Memory B cell (primary cell): ENCODE data around the gene RASSF5.
"Not testable (repeated sequence)": the region's sequence is repeated elsewhere in the genome, so short reads cannot be mapped to it uniquely, and the experiment has no call there.

ENCODE experiments used
- ATAC-seq: fragments of 150-1000 bp; cut with Tn5 transposase; 2 replicates; pipeline ENCODE4 v1.10.0; 2021; ENCODE audit warnings: low read depth, mild to moderate bottlenecking, moderate library complexity
- DNase-seq, 2 donors: peaks; one replicate each; pipeline ENCODE4 v3.0.0; 2022; ENCODE audit warnings: low spot score in 2 of 2
- H3K27ac Mint-ChIP-seq: one replicate; pipeline ENCODE4 v1.8.0; 2022; ENCODE audit warnings: mild to moderate bottlenecking, moderate library complexity, mixed read lengths
- H3K27me3 Mint-ChIP-seq: one replicate; pipeline ENCODE4 v1.8.0; 2022; ENCODE audit warnings: mixed read lengths
- H3K36me3 Mint-ChIP-seq: one replicate; pipeline ENCODE4 v1.8.0; 2022; ENCODE audit warnings: mild to moderate bottlenecking, mixed read lengths
- H3K4me1 Mint-ChIP-seq: one replicate; pipeline ENCODE4 v1.8.0; 2022; ENCODE audit warnings: mixed read lengths
- H3K4me3 Mint-ChIP-seq: one replicate; pipeline ENCODE4 v1.8.0; 2022; ENCODE audit warnings: mild to moderate bottlenecking, moderate library complexity, mixed read lengths
- H3K9me3 Mint-ChIP-seq: one replicate; pipeline ENCODE4 v1.8.0; 2022; ENCODE audit warnings: mixed read lengths

RASSF5 gene

GRCh38 chr1:206604861-206605260, 97.5 kb downstream of the RASSF5 start:
- ATAC-seq (no peak), DNase-seq (no peak)
- H3K36me3 Mint-ChIP-seq, result peaks cover 32% of the 10 kb centered on the region
- H3K27me3 Mint-ChIP-seq, result no peaks in the 10 kb centered on the region
- no peaks in the 10 kb centered on the region for H3K9me3 Mint-ChIP-seq
- H3K27ac Mint-ChIP-seq, result no peak overlapping the region
- H3K4me3 Mint-ChIP-seq, result no peak overlapping the region
- peaks cover 2% of the 10 kb centered on the region for H3K4me1 Mint-ChIP-seq

- no peak overlapping the region for H3K4me3 Mint-ChIP-seq
- H3K27ac Mint-ChIP-seq, result no peak overlapping the region
- no peaks in the 10 kb centered on the region for H3K27me3 Mint-ChIP-seq
- H3K9me3 Mint-ChIP-seq, result no peaks in the 10 kb centered on the region
- ATAC-seq (peak; percentile 63), DNase-seq (no peak)
- peaks cover 8% of the 10 kb centered on the region for H3K4me1 Mint-ChIP-seq
- peaks cover 30% of the 10 kb centered on the region for H3K36me3 Mint-ChIP-seq
Measured at GRCh38 chr1:206606867-206607266, 99.5 kb downstream of the RASSF5 start.

- Mint-ChIP-seq H3K27me3 (no peaks in the 10 kb centered on the region), H3K36me3 (peaks cover 28% of the 10 kb centered on the region), H3K27ac (no peak overlapping the region), H3K9me3 (no peaks in the 10 kb centered on the region), H3K4me1 (peaks cover 11% of the 10 kb centered on the region), H3K4me3 (no peak overlapping the region)
- ATAC-seq (peak; percentile 9), DNase-seq (peak; percentile 50 to 54)
Measured at GRCh38 chr1:206608108-206608698, 100.9 kb downstream of the RASSF5 start.

- Mint-ChIP-seq H3K4me3 (no peak overlapping the region), H3K27me3 (no peaks in the 10 kb centered on the region), H3K9me3 (no peaks in the 10 kb centered on the region), H3K4me1 (peaks cover 11% of the 10 kb centered on the region), H3K27ac (peak overlapping the region; percentile 77), H3K36me3 (peaks cover 24% of the 10 kb centered on the region)
- no peak for DNase-seq
- no peak for ATAC-seq
Measured at GRCh38 chr1:206609229-206609991, 102.1 kb downstream of the RASSF5 start.

GRCh38 chr1:206612129-206612876, 105.0 kb downstream of the RASSF5 start, which contains the start of gene EIF2D:
Gene EIF2D (minus strand): TSS chr1:206612465. CDS start chr1:206612342, 123 bp downstream.
- peak within 1 kb of the TSS; percentile 94 for H3K27ac Mint-ChIP-seq
- H3K4me3 Mint-ChIP-seq, result peak within 1 kb of the TSS; percentile 91
- DNase-seq (peak; percentile 96 to 98), ATAC-seq (peak; percentile 94)
- no peaks in the 10 kb centered on the region for H3K9me3 Mint-ChIP-seq
- H3K27me3 Mint-ChIP-seq, result no peaks in the 10 kb centered on the region
- peaks cover 11% of the 10 kb centered on the region for H3K36me3 Mint-ChIP-seq
- H3K4me1 Mint-ChIP-seq, result peaks cover 11% of the 10 kb centered on the region

- not testable (repeated sequence) for H3K4me3 Mint-ChIP-seq, H3K27me3 Mint-ChIP-seq, H3K4me1 Mint-ChIP-seq, H3K36me3 Mint-ChIP-seq, H3K9me3 Mint-ChIP-seq, ATAC-seq, H3K27ac Mint-ChIP-seq, DNase-seq
Measured at GRCh38 chr1:206626396-206626795, 119.1 kb downstream of the RASSF5 start.

- peaks cover 2% of the 10 kb centered on the region for H3K36me3 Mint-ChIP-seq
- no peaks in the 10 kb centered on the region for H3K4me1 Mint-ChIP-seq
Measured at GRCh38 chr1:206628916-206629315, 121.6 kb downstream of the RASSF5 start.

GRCh38 chr1:206631085-206631509, 123.8 kb downstream of the RASSF5 start:
- peaks cover 6% of the 10 kb centered on the region for H3K4me1 Mint-ChIP-seq
- no peaks in the 10 kb centered on the region for H3K9me3 Mint-ChIP-seq
- H3K36me3 Mint-ChIP-seq, result peaks cover 2% of the 10 kb centered on the region
- DNase-seq (peak in 1 of 2 donors; percentile 44), ATAC-seq (peak; percentile 33)
- no peak overlapping the region for H3K27ac Mint-ChIP-seq
- peaks cover 4% of the 10 kb centered on the region for H3K27me3 Mint-ChIP-seq
- H3K4me3 Mint-ChIP-seq, result no peak overlapping the region

More at GRCh38 chr1:206628916-206629315, 121.6 kb downstream of the RASSF5 start:
- Mint-ChIP-seq H3K4me3 (no peak overlapping the region), H3K27ac (no peak overlapping the region), H3K27me3 (peaks cover 7% of the 10 kb centered on the region), H3K9me3 (no peaks in the 10 kb centered on the region)
- DNase-seq, result no peak
- ATAC-seq, result no peak

GRCh38 chr1:206633708-206634121, 126.4 kb downstream of the RASSF5 start:
- no peak for ATAC-seq
- no peaks in the 10 kb centered on the region for H3K27me3 Mint-ChIP-seq
- DNase-seq, result no peak
- no peaks in the 10 kb centered on the region for H3K36me3 Mint-ChIP-seq
- no peak overlapping the region for H3K27ac Mint-ChIP-seq
- no peaks in the 10 kb centered on the region for H3K9me3 Mint-ChIP-seq
- no peak overlapping the region for H3K4me3 Mint-ChIP-seq
- H3K4me1 Mint-ChIP-seq, result peaks cover 6% of the 10 kb centered on the region

- Mint-ChIP-seq H3K36me3 (no peaks in the 10 kb centered on the region), H3K27ac (peak overlapping the region; percentile 89), H3K4me3 (peak overlapping the region; percentile 86), H3K9me3 (no peaks in the 10 kb centered on the region), H3K4me1 (peaks cover 6% of the 10 kb centered on the region), H3K27me3 (no peaks in the 10 kb centered on the region)
- DNase-seq (peak; percentile 65 to 70), ATAC-seq (no peak)
Measured at GRCh38 chr1:206634365-206635079, 127.2 kb downstream of the RASSF5 start.

GRCh38 chr1:206635080-206635977, 128.0 kb downstream of the RASSF5 start, which contains the start of gene DYRK3:
Gene DYRK3 (plus strand): TSS chr1:206635536. CDS start chr1:206635704, 168 bp downstream.
- no peaks in the 10 kb centered on the region for H3K36me3 Mint-ChIP-seq
- peak; percentile 74 to 77 for DNase-seq
- peaks cover 6% of the 10 kb centered on the region for H3K4me1 Mint-ChIP-seq
- peak; percentile 92 for ATAC-seq
- H3K4me3 Mint-ChIP-seq, result peak within 1 kb of the TSS; percentile 86
- no peaks in the 10 kb centered on the region for H3K9me3 Mint-ChIP-seq
- H3K27ac Mint-ChIP-seq, result peak within 1 kb of the TSS; percentile 89
- H3K27me3 Mint-ChIP-seq, result no peaks in the 10 kb centered on the region

GRCh38 chr1:206635978-206636345, 128.6 kb downstream of the RASSF5 start:
- DNase-seq (no peak), ATAC-seq (no peak)
- Mint-ChIP-seq H3K9me3 (no peaks in the 10 kb centered on the region), H3K4me3 (peak overlapping the region; percentile 34), H3K27ac (peak overlapping the region; percentile 89), H3K4me1 (peaks cover 6% of the 10 kb centered on the region), H3K36me3 (no peaks in the 10 kb centered on the region), H3K27me3 (no peaks in the 10 kb centered on the region)

- Mint-ChIP-seq H3K9me3 (no peaks in the 10 kb centered on the region), H3K27ac (no peak overlapping the region), H3K27me3 (no peaks in the 10 kb centered on the region), H3K36me3 (no peaks in the 10 kb centered on the region), H3K4me1 (peaks cover 6% of the 10 kb centered on the region), H3K4me3 (no peak overlapping the region)
- ATAC-seq, result no peak
- no peak for DNase-seq
Measured at GRCh38 chr1:206636671-206637070, 129.3 kb downstream of the RASSF5 start.
